Activated T-cell treated with anti-CD3 and anti-CD28 coated beads for 1 hour (primary cell): Measurements from ENCODE around the gene EXOC1L.
A peak's percentile ranks its signal among the peaks of the same experiment; 100 is the strongest.
"Not testable (repeated sequence)": the region's sequence is repeated elsewhere in the genome, so short reads cannot be mapped to it uniquely, and the experiment has no call there.

ENCODE experiments used
- DNase-seq: peaks from one replicate; pipeline ENCODE4 v3.0.0-alpha.2; 2020; ENCODE audit warnings: low read depth

The EXOC1L gene

GRCh38 chr4:55838356-55838755 is 18.8 kb downstream of the EXOC1L start:
- DNase-seq = no peak

GRCh38 chr4:55838952-55839351 is 19.4 kb downstream of the EXOC1L start:
- DNase-seq = no peak

- no peak for DNase-seq
Measured at GRCh38 chr4:55840956-55841355, 21.4 kb downstream of the EXOC1L start.

- not testable (repeated sequence) for DNase-seq
Measured at GRCh38 chr4:55841373-55842239, 22.0 kb downstream of the EXOC1L start.

- not testable (repeated sequence) for DNase-seq
Measured at GRCh38 chr4:55842312-55842711, 22.7 kb downstream of the EXOC1L start.

- no peak for DNase-seq
Measured at GRCh38 chr4:55849724-55850123, 30.1 kb downstream of the EXOC1L start.

- peak; percentile 5 for DNase-seq
Measured at GRCh38 chr4:55851885-55852284, 32.3 kb downstream of the EXOC1L start.

- peak; percentile 97 for DNase-seq
Measured at GRCh38 chr4:55853484-55854046, 34.0 kb downstream of the EXOC1L start, which contains the start of gene EXOC1. Gene EXOC1, plus strand, starts transcription at chr4:55853648. Its CDS starts 4,676 bp downstream, at chr4:55858324.

GRCh38 chr4:55854129-55854528 is 34.5 kb downstream of the EXOC1L start:
- no peak for DNase-seq

- DNase-seq = no peak
Measured at GRCh38 chr4:55857586-55857985, 38.0 kb downstream of the EXOC1L start.

- no peak for DNase-seq
Measured at GRCh38 chr4:55859711-55860110, 40.1 kb downstream of the EXOC1L start.

- DNase-seq = no peak
Measured at GRCh38 chr4:55864577-55865223, 45.1 kb downstream of the EXOC1L start.

GRCh38 chr4:55865228-55865806 is 45.7 kb downstream of the EXOC1L start:
- no peak for DNase-seq

- no peak for DNase-seq
Measured at GRCh38 chr4:55866290-55866907, 46.8 kb downstream of the EXOC1L start.

- DNase-seq = no peak
Measured at GRCh38 chr4:55866973-55867574, 47.5 kb downstream of the EXOC1L start.

- no peak for DNase-seq
Measured at GRCh38 chr4:55868581-55869090, 49.0 kb downstream of the EXOC1L start.

- no peak for DNase-seq
Measured at GRCh38 chr4:55871299-55871800, 51.8 kb downstream of the EXOC1L start.

GRCh38 chr4:55874831-55875230 is 55.2 kb downstream of the EXOC1L start:
- no peak for DNase-seq

GRCh38 chr4:55876387-55876786 is 56.8 kb downstream of the EXOC1L start:
- no peak for DNase-seq

GRCh38 chr4:55879224-55879623 is 59.6 kb downstream of the EXOC1L start:
- no peak for DNase-seq

- no peak for DNase-seq
Measured at GRCh38 chr4:55880652-55881280, 61.2 kb downstream of the EXOC1L start.
